Liver (tissue), 9 donors: ENCODE results near the gene SPATA31C2. TPM values are rescaled to one million over a fixed set of nuclear protein-coding genes. Genes with fewer than 3 reads are reported as not detected.

Source experiments
- DNase-seq: peaks from one replicate; pipeline ENCODE4 v3.0.0-alpha.2; 2017; ENCODE audit warnings: low spot score
- H3K27ac ChIP-seq, 2 donors: one replicate each; pipeline ENCODE4 v1.7.0; 2013; ENCODE audit warnings: inconsistent platforms in 2 of 2, low read length in 2 of 2, control low read depth in 1 of 2, low read depth in 1 of 2, mild to moderate bottlenecking in 1 of 2
- H3K27me3 ChIP-seq, 4 donors: one replicate each; pipeline versions ENCODE4 v1.6.1 to v1.7.0; 2013; ENCODE audit warnings: low read length in 3 of 4, inconsistent platforms in 1 of 4, mild to moderate bottlenecking in 1 of 4, moderate library complexity in 1 of 4; ENCODE audit not compliant: control insufficient read depth in 4 of 4, insufficient read depth in 4 of 4
- H3K36me3 ChIP-seq, 4 donors: one replicate each; pipeline versions ENCODE4 v1.6.1 to v1.7.0; 2013; ENCODE audit warnings: low read length in 3 of 4, mild to moderate bottlenecking in 3 of 4, low read depth in 1 of 4, moderate library complexity in 1 of 4; ENCODE audit not compliant: control insufficient read depth in 4 of 4, insufficient read depth in 3 of 4
- H3K4me1 ChIP-seq, 4 donors: one replicate each; pipeline versions ENCODE4 v1.6.1 to v1.7.0; 2013; ENCODE audit warnings: low read length in 3 of 4, mild to moderate bottlenecking in 3 of 4, moderate library complexity in 1 of 4; ENCODE audit not compliant: control insufficient read depth in 4 of 4, insufficient read depth in 4 of 4
- H3K4me3 ChIP-seq, 3 donors: one replicate each; pipeline versions ENCODE4 v1.6.1 to v1.7.0; 2013; ENCODE audit warnings: low read length in 3 of 3, control low read depth in 1 of 3, low read depth in 1 of 3, mild to moderate bottlenecking in 1 of 3
- H3K9ac ChIP-seq, 2 donors: one replicate each; pipeline ENCODE4 v1.7.0; 2013; ENCODE audit warnings: low read length in 2 of 2, mild to moderate bottlenecking in 2 of 2, moderate library complexity in 2 of 2, control low read depth in 1 of 2, low read depth in 1 of 2
- H3K9me3 ChIP-seq, 4 donors: one replicate each; pipeline versions ENCODE4 v1.6.1 to v1.7.0; 2013; ENCODE audit warnings: low read length in 3 of 4; ENCODE audit not compliant: control insufficient read depth in 4 of 4
- EGR1 ChIP-seq, 2 donors: IDR thresholded peaks; 2 replicates each; pipeline ENCODE4 v1.6.1; 2016 to 2018; ENCODE audit warnings: antibody characterized with exemption in 2 of 2, low read depth in 2 of 2
- GABPA ChIP-seq, 2 donors: IDR thresholded peaks in 1 of 2; conservative IDR thresholded peaks in 1 of 2; 2 replicates each; pipeline ENCODE4 v1.6.1; 2016; ENCODE audit warnings: antibody characterized with exemption in 2 of 2, mild to moderate bottlenecking in 1 of 2, moderate library complexity in 1 of 2
- HNF4A ChIP-seq, 2 donors: conservative IDR thresholded peaks; 2 replicates each; pipeline ENCODE4 v1.6.1; 2016; ENCODE audit warnings: antibody characterized with exemption in 2 of 2, mild to moderate bottlenecking in 2 of 2
- JUND ChIP-seq, 2 donors: IDR thresholded peaks; 2 replicates each; pipeline ENCODE4 v1.6.1; 2016; ENCODE audit warnings: antibody characterized with exemption in 2 of 2
- MAX ChIP-seq: IDR thresholded peaks from 2 replicates; pipeline ENCODE4 v1.6.1; 2016; ENCODE audit warnings: antibody characterized with exemption
- REST ChIP-seq: IDR thresholded peaks from 2 replicates; pipeline ENCODE4 v1.6.1; 2016; ENCODE audit warnings: antibody characterized with exemption, mild to moderate bottlenecking
- SP1 ChIP-seq: IDR thresholded peaks from 2 replicates; pipeline ENCODE4 v1.6.1; 2018; ENCODE audit warnings: antibody characterized with exemption, mild to moderate bottlenecking
- YY1 ChIP-seq: IDR thresholded peaks from 2 replicates; pipeline ENCODE4 v1.6.1; 2016; ENCODE audit warnings: antibody characterized with exemption, mild to moderate bottlenecking
- WGBS: extraction: QIAGEN DNeasy Blood & Tissue Kit; methylation state at CpG from one replicate; pipeline ENCODE4 v1.1.7; 2013; 5-methylcytosine and 5-hydroxymethylcytosine counted together
- polyA plus RNA-seq, 2 donors: library from polyadenylated mRNA; stranded (reverse) in 1 of 2; unstranded in 1 of 2; fragments of 200-250 nt in 1 of 2; fragments of >200 nt in 1 of 2; fragmentation: Nextera tagmentation in 1 of 2; extraction: Ambion mirVana in 1 of 2; gene quantifications; one replicate each; pipeline versions ENCODE4 v1.2.1 to v1.2.3, GENCODE V29; 2013 to 2015
- total RNA-seq, 2 donors: library from RNA; depleted of rRNA; stranded (reverse); fragments of >200 nt; gene quantifications; one replicate each; pipeline ENCODE4 v1.2.3, GENCODE V29; 2014
- TF ChIP-seq, protein P1 (sequence below): IDR thresholded peaks from 2 replicates; pipeline ENCODE4 v1.6.1; 2016; ENCODE audit warnings: antibody characterized with exemption
- TF ChIP-seq, protein P2 (sequence below): IDR thresholded peaks from 2 replicates; pipeline ENCODE4 v1.6.1; 2016; ENCODE audit warnings: antibody characterized with exemption
- donor health status: healthy.
- donor health status: healthy.
- donor health status: healthy.
- donor health status: healthy.
- donor health status: healthy.

SPATA31C2 gene
- total and polyA plus RNA-seq, 4 donors, result not detected

GRCh38 chr9:88180081-88180765 lies 41.9 kb upstream of the SPATA31C2 start:
- no peaks in the 10 kb centered on the region for H3K36me3 ChIP-seq
- no peak overlapping the region for H3K27ac ChIP-seq
- 96% methylated on average over 23 of the region's 23 CpGs for WGBS
- peaks cover 0 to 9% (median 2%) of the 10 kb centered on the region in 4 donors for H3K4me1 ChIP-seq
- H3K9me3 ChIP-seq, result no peaks in the 10 kb centered on the region
- H3K9ac ChIP-seq, result no peak overlapping the region
- TF ChIP-seq SP1 (no peak), JUND (IDR thresholded peaks at IDR 0.05) (no peak), GABPA (IDR thresholded peaks at IDR 0.05 in 1 of 2, conservative IDR thresholded peaks at IDR 0.05 in 1 of 2) (no peak), YY1 (no peak)
- TF ChIP-seq, protein P1, sequence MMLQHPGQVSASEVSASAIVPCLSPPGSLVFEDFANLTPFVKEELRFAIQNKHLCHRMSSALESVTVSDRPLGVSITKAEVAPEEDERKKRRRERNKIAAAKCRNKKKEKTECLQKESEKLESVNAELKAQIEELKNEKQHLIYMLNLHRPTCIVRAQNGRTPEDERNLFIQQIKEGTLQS, result no peak
- no peak for DNase-seq
- no peaks in the 10 kb centered on the region for H3K27me3 ChIP-seq
- no peak overlapping the region for H3K4me3 ChIP-seq

GRCh38 chr9:88179062-88179521 lies 40.8 kb upstream of the SPATA31C2 start:
- no peaks in the 10 kb centered on the region for H3K27me3 ChIP-seq
- peaks cover 0 to 4% (median under 1%) of the 10 kb centered on the region in 4 donors for H3K4me1 ChIP-seq
- no peak overlapping the region for H3K9ac ChIP-seq
- TF ChIP-seq, protein P1, result no peak
- TF ChIP-seq HNF4A (conservative IDR thresholded peaks at IDR 0.05) (no peak), MAX (no peak)
- H3K27ac ChIP-seq, result no peak overlapping the region
- H3K9me3 ChIP-seq, result no peaks in the 10 kb centered on the region
- H3K36me3 ChIP-seq, result no peaks in the 10 kb centered on the region
- H3K4me3 ChIP-seq, result no peak overlapping the region
- 66% methylated on average over 5 of the region's 5 CpGs for WGBS
- DNase-seq, result no peak

DNA sequence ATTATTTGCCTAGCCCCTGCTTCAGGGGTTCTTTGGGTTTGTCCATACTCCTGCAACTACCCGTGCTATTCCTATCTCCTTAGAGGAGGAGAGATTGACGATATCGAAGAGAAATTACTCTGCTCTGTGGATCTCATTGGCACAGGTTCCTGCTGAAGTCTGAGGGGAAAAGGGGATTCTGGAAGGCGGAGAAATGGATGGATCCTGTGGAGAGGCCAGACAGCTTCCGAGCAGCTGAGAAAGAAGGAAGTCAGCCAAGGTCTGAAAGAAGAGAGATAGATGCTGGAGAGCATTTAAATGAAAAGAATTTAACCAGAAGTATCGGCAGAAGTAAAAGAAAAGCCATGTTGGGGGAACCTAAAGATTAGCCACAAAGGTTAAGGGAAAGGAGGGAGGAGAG lies 40.4 kb upstream of the SPATA31C2 start:
- TF ChIP-seq, protein P2, sequence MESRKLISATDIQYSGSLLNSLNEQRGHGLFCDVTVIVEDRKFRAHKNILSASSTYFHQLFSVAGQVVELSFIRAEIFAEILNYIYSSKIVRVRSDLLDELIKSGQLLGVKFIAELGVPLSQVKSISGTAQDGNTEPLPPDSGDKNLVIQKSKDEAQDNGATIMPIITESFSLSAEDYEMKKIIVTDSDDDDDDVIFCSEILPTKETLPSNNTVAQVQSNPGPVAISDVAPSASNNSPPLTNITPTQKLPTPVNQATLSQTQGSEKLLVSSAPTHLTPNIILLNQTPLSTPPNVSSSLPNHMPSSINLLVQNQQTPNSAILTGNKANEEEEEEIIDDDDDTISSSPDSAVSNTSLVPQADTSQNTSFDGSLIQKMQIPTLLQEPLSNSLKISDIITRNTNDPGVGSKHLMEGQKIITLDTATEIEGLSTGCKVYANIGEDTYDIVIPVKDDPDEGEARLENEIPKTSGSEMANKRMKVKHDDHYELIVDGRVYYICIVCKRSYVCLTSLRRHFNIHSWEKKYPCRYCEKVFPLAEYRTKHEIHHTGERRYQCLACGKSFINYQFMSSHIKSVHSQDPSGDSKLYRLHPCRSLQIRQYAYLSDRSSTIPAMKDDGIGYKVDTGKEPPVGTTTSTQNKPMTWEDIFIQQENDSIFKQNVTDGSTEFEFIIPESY, result no peak
- TF ChIP-seq REST (no peak), MAX (no peak), EGR1 (IDR thresholded peaks at IDR 0.05; ENCODE audit: low read depth in 2 of 2) (no peak)
- WGBS, result 80% methylated on average over 6 of the region's 6 CpGs

More for the DNA sequence above, 40.4 kb upstream of the SPATA31C2 start:
- Histone ChIP-seq H3K36me3 (no peaks in the 10 kb centered on the region), H3K9ac (no peak overlapping the region), H3K27ac (no peak overlapping the region), H3K9me3 (no peaks in the 10 kb centered on the region), H3K4me3 (no peak overlapping the region), H3K27me3 (no peaks in the 10 kb centered on the region), H3K4me1 (no peaks in the 10 kb centered on the region)
- no peak for DNase-seq
